Vagina (tissue), 2 donors: ENCODE results near the gene SPIB. TPM values are rescaled to one million over a fixed set of nuclear protein-coding genes. Genes with fewer than 3 reads are reported as not detected.

Experiments used
- DNase-seq, 2 donors: peaks; one replicate each; pipeline ENCODE4 v3.0.0-alpha.2; 2017; ENCODE audit errors: extremely low spot score in 2 of 2
- H3K27ac ChIP-seq: fragments of 200-600 bp; sonication (generic); one replicate; pipeline ENCODE4 v1.5.1; 2019
- H3K27me3 ChIP-seq: fragments of 200-600 bp; sonication (generic); one replicate; pipeline ENCODE4 v1.5.1; 2019
- H3K36me3 ChIP-seq, 2 donors: fragments of 200-600 bp; sonication (generic); one replicate each; pipeline ENCODE4 v1.5.1; 2017 to 2019
- H3K4me1 ChIP-seq: fragments of 200-600 bp; sonication (generic); one replicate; pipeline ENCODE4 v1.5.1; 2019
- H3K4me3 ChIP-seq, 2 donors: fragments of 200-600 bp; sonication (generic); 1 replicate in 1 of 2; 2 replicates in 1 of 2; pipeline ENCODE4 v1.5.1; 2016 to 2019
- H3K9me3 ChIP-seq: fragments of 200-600 bp; sonication (generic); one replicate; pipeline ENCODE4 v1.5.1; 2019
- POLR2A ChIP-seq, 2 donors: fragments of 450-650 bp; IDR thresholded peaks; one replicate each; pipeline ENCODE4 v1.6.1; 2017; ENCODE audit warnings: antibody characterized with exemption in 2 of 2, mild to moderate bottlenecking in 2 of 2, moderate library complexity in 2 of 2
- POLR2AphosphoS5 ChIP-seq, 2 donors: sonication (generic); formaldehyde crosslinking; IDR thresholded peaks; one replicate each; pipeline ENCODE4 v1.9.0; 2017; ENCODE audit warnings: antibody characterized with exemption in 2 of 2, mild to moderate bottlenecking in 2 of 2, low read depth in 1 of 2; ENCODE audit not compliant: insufficient read depth in 1 of 2
- intact Hi-C: fragments of 100-400 bp; cut with DNase I; formaldehyde crosslinking; loops from one replicate; pipeline ENCODE4 v1.15.1; 2023
- total RNA-seq: library from RNA; depleted of rRNA; stranded (reverse); fragments of >200 nt; gene quantifications from one replicate; pipeline ENCODE4 v1.2.3, GENCODE V29; 2016
- TF ChIP-seq, protein P1 (sequence below), 3 experiments: fragments of 450-650 bp in 2 of 3; fragments of 200-600 bp in 1 of 3; sonication (generic) in 1 of 3; IDR thresholded peaks; one replicate each; pipeline ENCODE4 v1.5.1; 2017 to 2019; ENCODE audit warnings: antibody characterized with exemption in 3 of 3, mild to moderate bottlenecking in 2 of 3, moderate library complexity in 2 of 3

Gene SPIB
- total RNA-seq, 1 donor from 2014 or later: not detected

DNA sequence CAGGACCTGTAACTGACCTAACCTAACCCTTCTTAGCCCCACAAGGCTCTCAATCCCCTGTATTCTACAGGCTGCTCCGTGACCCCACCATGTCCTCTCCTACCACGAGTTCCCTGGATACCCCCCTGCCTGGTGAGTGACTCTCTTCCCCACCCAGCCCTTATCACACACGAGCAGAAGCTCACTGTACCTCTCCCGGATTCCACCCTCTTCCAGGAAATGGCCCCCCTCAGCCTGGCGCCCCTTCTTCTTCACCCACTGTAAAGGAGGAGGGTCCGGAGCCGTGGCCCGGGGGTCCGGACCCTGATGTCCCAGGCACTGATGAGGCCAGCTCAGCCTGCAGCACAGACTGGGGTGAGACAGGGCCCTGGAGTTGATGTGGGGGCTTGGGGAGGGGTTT lies 41.2 kb upstream of the SPIB start:
- intact Hi-C loops: no loop called here
- Histone ChIP-seq H3K27me3 (no peaks in the 10 kb centered on the region), H3K36me3 (peaks cover 0 to 49% of the 10 kb centered on the region in 2 donors), H3K4me3 (no peak overlapping the region), H3K9me3 (no peaks in the 10 kb centered on the region), H3K4me1 (peaks cover 20% of the 10 kb centered on the region), H3K27ac (no peak overlapping the region)
- DNase-seq: no peak
- TF ChIP-seq, protein P1, sequence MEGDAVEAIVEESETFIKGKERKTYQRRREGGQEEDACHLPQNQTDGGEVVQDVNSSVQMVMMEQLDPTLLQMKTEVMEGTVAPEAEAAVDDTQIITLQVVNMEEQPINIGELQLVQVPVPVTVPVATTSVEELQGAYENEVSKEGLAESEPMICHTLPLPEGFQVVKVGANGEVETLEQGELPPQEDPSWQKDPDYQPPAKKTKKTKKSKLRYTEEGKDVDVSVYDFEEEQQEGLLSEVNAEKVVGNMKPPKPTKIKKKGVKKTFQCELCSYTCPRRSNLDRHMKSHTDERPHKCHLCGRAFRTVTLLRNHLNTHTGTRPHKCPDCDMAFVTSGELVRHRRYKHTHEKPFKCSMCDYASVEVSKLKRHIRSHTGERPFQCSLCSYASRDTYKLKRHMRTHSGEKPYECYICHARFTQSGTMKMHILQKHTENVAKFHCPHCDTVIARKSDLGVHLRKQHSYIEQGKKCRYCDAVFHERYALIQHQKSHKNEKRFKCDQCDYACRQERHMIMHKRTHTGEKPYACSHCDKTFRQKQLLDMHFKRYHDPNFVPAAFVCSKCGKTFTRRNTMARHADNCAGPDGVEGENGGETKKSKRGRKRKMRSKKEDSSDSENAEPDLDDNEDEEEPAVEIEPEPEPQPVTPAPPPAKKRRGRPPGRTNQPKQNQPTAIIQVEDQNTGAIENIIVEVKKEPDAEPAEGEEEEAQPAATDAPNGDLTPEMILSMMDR (IDR thresholded peaks at IDR 0.05): no peak
- TF ChIP-seq POLR2A (IDR thresholded peaks at IDR 0.05): no peak
- no peak for TF ChIP-seq POLR2AphosphoS5 (IDR thresholded peaks at IDR 0.05; ENCODE audit: insufficient read depth in 1 of 2, low read depth in 1 of 2)

DNA sequence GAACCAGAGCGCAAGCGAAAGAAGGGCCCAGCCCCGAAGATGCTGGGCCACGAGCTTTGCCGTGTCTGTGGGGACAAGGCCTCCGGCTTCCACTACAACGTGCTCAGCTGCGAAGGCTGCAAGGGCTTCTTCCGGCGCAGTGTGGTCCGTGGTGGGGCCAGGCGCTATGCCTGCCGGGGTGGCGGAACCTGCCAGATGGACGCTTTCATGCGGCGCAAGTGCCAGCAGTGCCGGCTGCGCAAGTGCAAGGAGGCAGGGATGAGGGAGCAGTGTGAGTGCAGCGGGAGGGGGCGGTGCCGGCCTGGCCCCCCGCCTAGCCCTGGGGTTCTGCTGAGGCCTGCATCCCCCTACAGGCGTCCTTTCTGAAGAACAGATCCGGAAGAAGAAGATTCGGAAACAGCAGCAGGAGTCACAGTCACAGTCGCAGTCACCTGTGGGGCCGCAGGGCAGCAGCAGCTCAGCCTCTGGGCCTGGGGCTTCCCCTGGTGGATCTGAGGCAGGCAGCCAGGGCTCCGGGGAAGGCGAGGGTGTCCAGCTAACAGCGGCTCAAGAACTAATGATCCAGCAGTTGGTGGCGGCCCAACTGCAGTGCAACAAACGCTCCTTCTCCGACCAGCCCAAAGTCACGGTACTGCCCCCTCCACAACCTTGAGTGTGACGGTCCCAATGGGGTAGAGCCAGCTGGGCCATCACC lies 40.4 kb upstream of the SPIB start:
- no peaks in the 10 kb centered on the region for H3K9me3 ChIP-seq
- intact Hi-C loops: no loop called here
- H3K4me1 ChIP-seq: peaks cover 23% of the 10 kb centered on the region
- peaks cover 0 to 49% of the 10 kb centered on the region in 2 donors for H3K36me3 ChIP-seq
- no peak overlapping the region for H3K4me3 ChIP-seq
- DNase-seq: no peak
- H3K27me3 ChIP-seq: no peaks in the 10 kb centered on the region
- H3K27ac ChIP-seq: no peak overlapping the region
- TF ChIP-seq POLR2A (IDR thresholded peaks at IDR 0.05) (no peak), POLR2AphosphoS5 (IDR thresholded peaks at IDR 0.05; ENCODE audit: insufficient read depth in 1 of 2, low read depth in 1 of 2) (no peak)
- TF ChIP-seq, protein P1 (IDR thresholded peaks at IDR 0.05): no peak

DNA sequence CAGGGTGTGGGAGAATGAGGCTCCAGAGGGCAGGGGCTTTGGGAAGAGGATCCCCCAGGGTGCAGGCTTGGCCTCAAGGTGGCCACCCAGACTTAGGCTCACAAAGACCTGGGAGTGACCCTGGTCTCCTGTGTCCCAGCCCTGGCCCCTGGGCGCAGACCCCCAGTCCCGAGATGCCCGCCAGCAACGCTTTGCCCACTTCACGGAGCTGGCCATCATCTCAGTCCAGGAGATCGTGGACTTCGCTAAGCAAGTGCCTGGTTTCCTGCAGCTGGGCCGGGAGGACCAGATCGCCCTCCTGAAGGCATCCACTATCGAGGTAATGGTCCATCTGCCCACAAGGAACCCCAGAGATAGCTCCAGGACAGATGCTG lies 39.9 kb upstream of the SPIB start:
- Histone ChIP-seq H3K27ac (no peak overlapping the region), H3K4me3 (no peak overlapping the region), H3K27me3 (no peaks in the 10 kb centered on the region), H3K4me1 (peaks cover 28% of the 10 kb centered on the region), H3K9me3 (no peaks in the 10 kb centered on the region), H3K36me3 (peaks cover 0 to 49% of the 10 kb centered on the region in 2 donors)
- TF ChIP-seq POLR2AphosphoS5 (IDR thresholded peaks at IDR 0.05; ENCODE audit: insufficient read depth in 1 of 2, low read depth in 1 of 2): no peak
- TF ChIP-seq POLR2A (IDR thresholded peaks at IDR 0.05): no peak
- TF ChIP-seq, protein P1 (IDR thresholded peaks at IDR 0.05): no peak
- DNase-seq: no peak
- intact Hi-C loops: no loop called here

DNA sequence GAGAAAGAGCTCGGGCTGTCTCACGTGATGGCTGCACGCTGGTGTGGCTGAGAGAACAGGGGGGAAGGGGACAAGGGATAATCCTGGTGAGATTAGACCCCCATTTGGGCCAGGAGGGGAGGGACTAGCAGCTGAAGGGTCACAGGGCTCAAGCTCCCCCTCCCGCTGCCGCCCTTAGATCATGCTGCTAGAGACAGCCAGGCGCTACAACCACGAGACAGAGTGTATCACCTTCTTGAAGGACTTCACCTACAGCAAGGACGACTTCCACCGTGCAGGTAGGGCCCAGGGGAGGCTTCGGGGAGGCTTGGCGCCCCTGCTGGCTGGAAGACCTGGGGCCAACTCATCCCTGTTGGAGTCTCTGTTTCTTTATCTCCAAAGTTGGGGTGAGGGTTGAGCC lies 39.1 kb upstream of the SPIB start:
- no peaks in the 10 kb centered on the region for H3K27me3 ChIP-seq
- TF ChIP-seq POLR2AphosphoS5 (IDR thresholded peaks at IDR 0.05; ENCODE audit: insufficient read depth in 1 of 2, low read depth in 1 of 2): no peak
- no peak for TF ChIP-seq POLR2A (IDR thresholded peaks at IDR 0.05)
- TF ChIP-seq, protein P1 (IDR thresholded peaks at IDR 0.05): no peak
- H3K9me3 ChIP-seq: no peaks in the 10 kb centered on the region
- intact Hi-C loops: no loop called here
- H3K27ac ChIP-seq: no peak overlapping the region
- DNase-seq: no peak
- H3K36me3 ChIP-seq: peaks cover 0 to 49% of the 10 kb centered on the region in 2 donors
- peaks cover 29% of the 10 kb centered on the region for H3K4me1 ChIP-seq
- H3K4me3 ChIP-seq: no peak overlapping the region

DNA sequence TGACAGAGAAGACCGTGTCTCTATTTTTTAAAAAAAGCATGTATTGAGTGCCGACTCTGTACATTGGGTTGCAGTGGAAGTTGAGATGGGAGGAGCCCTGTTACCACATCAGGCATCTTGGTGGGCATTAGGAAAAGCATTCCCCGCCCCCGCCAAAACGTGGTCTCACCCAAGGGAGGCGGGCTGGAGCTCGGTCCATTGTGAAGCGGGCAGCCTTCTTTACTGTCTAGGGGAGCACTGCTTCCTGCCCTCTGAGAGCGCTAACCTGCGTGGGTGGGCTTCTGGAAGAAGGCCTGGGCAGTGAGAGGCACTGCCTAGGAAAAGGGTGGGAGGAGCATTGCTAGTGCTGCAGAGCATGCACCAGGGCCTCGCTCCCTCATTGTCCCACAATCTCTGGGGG lies 38.6 kb upstream of the SPIB start:
- Histone ChIP-seq H3K27ac (no peak overlapping the region), H3K4me3 (no peak overlapping the region), H3K4me1 (peaks cover 34% of the 10 kb centered on the region), H3K27me3 (no peaks in the 10 kb centered on the region), H3K36me3 (peaks cover 0 to 49% of the 10 kb centered on the region in 2 donors), H3K9me3 (no peaks in the 10 kb centered on the region)
- intact Hi-C loops: no loop called here
- DNase-seq: no peak
- no peak for TF ChIP-seq POLR2AphosphoS5 (IDR thresholded peaks at IDR 0.05; ENCODE audit: insufficient read depth in 1 of 2, low read depth in 1 of 2)
- no peak for TF ChIP-seq POLR2A (IDR thresholded peaks at IDR 0.05)
- TF ChIP-seq, protein P1 (IDR thresholded peaks at IDR 0.05): no peak
